PC-9 (cell line): ENCODE data around the gene ELK3.

Experiments used
- CTCF ChIP-seq: fragments of 200-600 bp; sonication (generic); conservative IDR thresholded peaks from 2 replicates; pipeline ENCODE4 v1.6.1; 2017; ENCODE audit warnings: mixed run types, antibody characterized with exemption, mild to moderate bottlenecking, moderate library complexity
- EZH2 ChIP-seq: fragments of 200-600 bp; sonication (generic); IDR thresholded peaks from 2 replicates; pipeline ENCODE4 v1.8.0; 2017; ENCODE audit warnings: antibody characterized with exemption, low read depth

DNA sequence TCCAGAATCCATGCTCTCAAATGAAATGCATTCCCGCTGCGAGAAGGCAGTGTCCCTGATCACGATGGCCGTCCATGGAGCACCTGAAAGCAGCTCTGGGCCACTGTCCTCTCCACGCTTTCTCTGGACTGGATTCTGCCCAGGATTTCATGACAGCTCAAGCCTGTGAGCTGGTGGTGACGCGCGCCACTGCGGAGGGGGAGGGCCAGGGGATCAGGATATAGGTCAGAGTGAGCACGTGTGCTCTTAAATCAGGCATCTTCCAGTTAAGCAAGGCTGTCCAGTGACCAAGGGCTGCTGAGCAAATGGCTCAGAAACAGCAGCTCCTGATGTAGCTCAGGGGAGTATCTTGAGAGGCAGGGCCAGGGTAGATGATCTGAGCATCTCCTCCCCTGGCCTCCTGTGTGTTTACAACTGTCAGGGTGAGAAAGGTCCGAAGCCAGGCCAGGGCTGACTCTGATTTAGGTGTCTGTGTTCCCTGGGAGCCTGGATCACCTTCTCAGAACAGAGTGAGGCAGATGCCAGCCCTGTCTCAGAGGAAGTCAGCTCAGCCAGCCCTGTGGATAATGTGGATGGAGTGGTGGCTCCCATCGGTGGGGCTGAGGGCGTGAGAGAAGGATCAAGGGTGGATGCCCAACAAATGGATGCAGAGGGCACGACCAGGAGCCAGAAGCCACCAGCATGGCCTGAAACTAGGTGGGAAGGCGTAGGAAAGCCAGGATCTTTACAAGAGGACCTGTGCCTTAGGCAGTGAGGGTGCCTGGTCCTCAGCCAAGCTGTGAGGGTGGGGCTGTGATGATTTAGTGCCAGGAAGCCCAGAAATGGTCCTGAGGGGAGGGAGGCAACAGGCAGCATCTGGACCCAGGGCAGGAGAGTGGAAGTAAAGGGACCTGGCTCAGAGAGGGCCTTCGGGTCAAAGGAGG lies 55.3 kb downstream of the ELK3 start:
- no peak for TF ChIP-seq CTCF
- TF ChIP-seq EZH2: no peak
